ENCODE results near the gene PHF21A. TPM values are rescaled to one million over a fixed set of nuclear protein-coding genes. Genes with fewer than 3 reads are reported as not detected.

Gene PHF21A
- total RNA-seq, 1 donor from 2014 or later = 8.9 TPM

GRCh38 chr11:45922425-45923082 lies 198.7 kb downstream of the PHF21A start, which contains the start of gene LARGE2:
Gene LARGE2, plus strand, starts transcription at chr11:45922656. Its CDS starts 227 bp downstream, at chr11:45922883.
- no peak for DNase-seq (ENCODE audit: low read depth in 2 of 2)

- no peak for DNase-seq (ENCODE audit: low read depth in 2 of 2)
These were observed 199.5 kb downstream of the PHF21A start for GRCh38 chr11:45921561-45922424.

- DNase-seq (ENCODE audit: low read depth in 2 of 2) = no peak
These were observed 200.4 kb downstream of the PHF21A start for GRCh38 chr11:45920531-45921477.

- DNase-seq (ENCODE audit: low read depth in 2 of 2) = no peak
These were observed 201.3 kb downstream of the PHF21A start for GRCh38 chr11:45919806-45920530.

- no peak for DNase-seq (ENCODE audit: low read depth in 2 of 2)
These were observed 202.1 kb downstream of the PHF21A start for GRCh38 chr11:45918962-45919675.

GRCh38 chr11:45918331-45918941 lies 202.8 kb downstream of the PHF21A start:
- DNase-seq (ENCODE audit: low read depth in 2 of 2) = peak; percentile 76 to 80

- peak; percentile 97 to 100 for DNase-seq (ENCODE audit: low read depth in 2 of 2)
These were observed 203.5 kb downstream of the PHF21A start, which contains the start of gene PEX16 for GRCh38 chr11:45917623-45918330. Gene PEX16, minus strand, starts transcription at chr11:45917877. Its CDS starts 66 bp downstream, at chr11:45917811.

- DNase-seq (ENCODE audit: low read depth in 2 of 2) = no peak
These were observed 204.0 kb downstream of the PHF21A start for GRCh38 chr11:45917286-45917622.

- DNase-seq (ENCODE audit: low read depth in 2 of 2) = no peak
These were observed 205.8 kb downstream of the PHF21A start for GRCh38 chr11:45915446-45915845.

GRCh38 chr11:45913942-45914635 lies 207.2 kb downstream of the PHF21A start:
- no peak for DNase-seq (ENCODE audit: low read depth in 2 of 2)

GRCh38 chr11:45913514-45913913 lies 207.7 kb downstream of the PHF21A start:
- no peak for DNase-seq (ENCODE audit: low read depth in 2 of 2)

- DNase-seq (ENCODE audit: low read depth in 2 of 2) = no peak
These were observed 210.6 kb downstream of the PHF21A start for GRCh38 chr11:45910623-45911022.

- no peak for DNase-seq (ENCODE audit: low read depth in 2 of 2)
These were observed 211.4 kb downstream of the PHF21A start for GRCh38 chr11:45909594-45910475.

- no peak for DNase-seq (ENCODE audit: low read depth in 2 of 2)
These were observed 213.3 kb downstream of the PHF21A start for GRCh38 chr11:45907911-45908370.

GRCh38 chr11:45906965-45907611 lies 214.2 kb downstream of the PHF21A start, which contains the start of gene FREY1:
Gene FREY1, minus strand, starts transcription at chr11:45907271. Its CDS starts 26 bp downstream, at chr11:45907245.
- no peak for DNase-seq (ENCODE audit: low read depth in 2 of 2)

- peak in 1 of 2 donors; percentile 11 for DNase-seq (ENCODE audit: low read depth in 2 of 2)
These were observed 215.1 kb downstream of the PHF21A start for GRCh38 chr11:45906096-45906682.

All from lung microvascular endothelial cell (primary cell).